HS-5 (cell line): ENCODE measurements around the gene GOLGA8F.
"Not testable (repeated sequence)": the region's sequence is repeated elsewhere in the genome, so short reads cannot be mapped to it uniquely, and the experiment has no call there.

Source experiments
- DNase-seq: peaks from one replicate; pipeline ENCODE4 v3.0.0-alpha.2; 2012; ENCODE audit warnings: low read depth

The GOLGA8F gene

GRCh38 chr15:28378364-28378763 is at the start of gene GOLGA8F:
TSS of gene GOLGA8F (plus strand) at chr15:28378664. CDS start at chr15:28378762, 98 bp downstream.
- not testable (repeated sequence) for DNase-seq

GRCh38 chr15:28357984-28358383 is 20.5 kb upstream of the GOLGA8F start, which contains the start of gene GOLGA6L24:
TSS of gene GOLGA6L24 (minus strand) at chr15:28358084. CDS start at chr15:28358023, 61 bp downstream.
- DNase-seq: not testable (repeated sequence)

GRCh38 chr15:28365502-28365901 is 13.0 kb upstream of the GOLGA8F start:
- DNase-seq: not testable (repeated sequence)

- DNase-seq: not testable (repeated sequence)
Measured at GRCh38 chr15:28380053-28380452, 1.6 kb downstream of the GOLGA8F start.

GRCh38 chr15:28396022-28396421 is 17.6 kb downstream of the GOLGA8F start:
- not testable (repeated sequence) for DNase-seq

- not testable (repeated sequence) for DNase-seq
Measured at GRCh38 chr15:28402774-28403435, 24.4 kb downstream of the GOLGA8F start.

- DNase-seq: not testable (repeated sequence)
Measured at GRCh38 chr15:28420470-28420869, 42.0 kb downstream of the GOLGA8F start.

- DNase-seq: not testable (repeated sequence)
Measured at GRCh38 chr15:28435594-28435993, 57.1 kb downstream of the GOLGA8F start.
